PC-3 (cell line): ENCODE results near the gene RNLS.

Experiments
- EZH2 ChIP-seq: fragments of 300-600 bp; sonication (generic); IDR thresholded peaks from one replicate; pipeline ENCODE4 v1.6.1; 2017; ENCODE audit warnings: antibody characterized with exemption, mild to moderate bottlenecking, low read length; ENCODE audit not compliant: unreplicated experiment
- TF ChIP-seq, protein P1 (sequence below): fragments of 300-600 bp; sonication (generic); conservative IDR thresholded peaks from 2 replicates; pipeline ENCODE4 v1.5.1; 2017; ENCODE audit warnings: antibody characterized with exemption, low read depth, mild to moderate bottlenecking, low read length

GRCh38 chr10:88274286-88274685 lies 308.8 kb downstream of the RNLS start:
- TF ChIP-seq, protein P1, sequence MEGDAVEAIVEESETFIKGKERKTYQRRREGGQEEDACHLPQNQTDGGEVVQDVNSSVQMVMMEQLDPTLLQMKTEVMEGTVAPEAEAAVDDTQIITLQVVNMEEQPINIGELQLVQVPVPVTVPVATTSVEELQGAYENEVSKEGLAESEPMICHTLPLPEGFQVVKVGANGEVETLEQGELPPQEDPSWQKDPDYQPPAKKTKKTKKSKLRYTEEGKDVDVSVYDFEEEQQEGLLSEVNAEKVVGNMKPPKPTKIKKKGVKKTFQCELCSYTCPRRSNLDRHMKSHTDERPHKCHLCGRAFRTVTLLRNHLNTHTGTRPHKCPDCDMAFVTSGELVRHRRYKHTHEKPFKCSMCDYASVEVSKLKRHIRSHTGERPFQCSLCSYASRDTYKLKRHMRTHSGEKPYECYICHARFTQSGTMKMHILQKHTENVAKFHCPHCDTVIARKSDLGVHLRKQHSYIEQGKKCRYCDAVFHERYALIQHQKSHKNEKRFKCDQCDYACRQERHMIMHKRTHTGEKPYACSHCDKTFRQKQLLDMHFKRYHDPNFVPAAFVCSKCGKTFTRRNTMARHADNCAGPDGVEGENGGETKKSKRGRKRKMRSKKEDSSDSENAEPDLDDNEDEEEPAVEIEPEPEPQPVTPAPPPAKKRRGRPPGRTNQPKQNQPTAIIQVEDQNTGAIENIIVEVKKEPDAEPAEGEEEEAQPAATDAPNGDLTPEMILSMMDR, result no peak
- TF ChIP-seq EZH2, result no peak
